GM21367 (cell line): ENCODE results near the gene SYT7.

Experiments
- ATAC-seq: cut with Tn5 transposase; IDR thresholded peaks from one replicate; pipeline ENCODE4 v1.9.1; 2021; ENCODE audit not compliant: unreplicated experiment

The SYT7 gene

DNA sequence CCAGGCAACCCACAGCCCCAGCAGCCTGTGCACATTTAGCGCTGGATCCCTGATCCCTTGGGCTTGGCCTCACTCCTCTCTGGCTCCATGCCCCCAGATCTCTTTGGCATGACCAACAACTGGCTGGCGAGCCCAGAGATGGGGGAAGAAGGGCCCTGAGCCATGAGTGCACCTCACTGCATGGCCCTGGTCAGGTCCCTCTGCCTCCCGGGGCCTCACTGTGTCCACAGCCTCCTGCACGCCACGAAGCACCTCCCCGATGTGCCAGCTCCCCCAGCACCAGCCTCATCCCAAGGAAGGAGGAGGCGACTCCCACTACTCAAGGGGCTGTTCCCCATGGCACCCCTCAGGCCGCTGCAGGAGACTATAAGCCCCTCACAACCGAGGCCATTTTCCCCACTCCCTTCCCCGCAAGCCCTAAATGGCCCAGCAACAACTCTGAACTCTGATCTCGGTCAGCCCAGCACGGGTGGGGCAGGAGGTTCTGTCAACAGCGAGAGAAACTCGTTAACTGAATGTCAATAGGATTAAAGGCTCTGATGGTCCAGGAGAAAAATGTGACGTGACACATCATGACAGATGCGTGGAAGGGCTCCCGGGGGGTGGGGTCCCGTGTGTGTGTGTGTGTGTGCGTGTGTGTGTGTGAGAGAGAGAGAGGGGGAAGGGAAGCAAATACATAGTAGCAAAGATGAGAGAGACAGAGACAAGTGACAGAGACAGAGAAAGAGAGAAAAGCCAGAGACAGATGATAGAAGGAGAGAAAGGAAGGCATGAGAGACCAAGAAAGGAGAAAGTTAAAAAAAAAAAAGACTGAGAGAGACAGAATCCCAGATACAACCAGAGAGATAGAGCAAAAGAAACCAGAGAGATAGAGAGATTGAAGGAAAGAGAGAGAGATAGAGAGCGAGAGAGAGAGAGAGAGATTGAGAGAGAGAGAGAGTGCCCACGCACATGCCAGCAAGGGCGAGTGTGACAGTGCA is 28.4 kb upstream of the SYT7 start:
- ATAC-seq, result no peak

DNA sequence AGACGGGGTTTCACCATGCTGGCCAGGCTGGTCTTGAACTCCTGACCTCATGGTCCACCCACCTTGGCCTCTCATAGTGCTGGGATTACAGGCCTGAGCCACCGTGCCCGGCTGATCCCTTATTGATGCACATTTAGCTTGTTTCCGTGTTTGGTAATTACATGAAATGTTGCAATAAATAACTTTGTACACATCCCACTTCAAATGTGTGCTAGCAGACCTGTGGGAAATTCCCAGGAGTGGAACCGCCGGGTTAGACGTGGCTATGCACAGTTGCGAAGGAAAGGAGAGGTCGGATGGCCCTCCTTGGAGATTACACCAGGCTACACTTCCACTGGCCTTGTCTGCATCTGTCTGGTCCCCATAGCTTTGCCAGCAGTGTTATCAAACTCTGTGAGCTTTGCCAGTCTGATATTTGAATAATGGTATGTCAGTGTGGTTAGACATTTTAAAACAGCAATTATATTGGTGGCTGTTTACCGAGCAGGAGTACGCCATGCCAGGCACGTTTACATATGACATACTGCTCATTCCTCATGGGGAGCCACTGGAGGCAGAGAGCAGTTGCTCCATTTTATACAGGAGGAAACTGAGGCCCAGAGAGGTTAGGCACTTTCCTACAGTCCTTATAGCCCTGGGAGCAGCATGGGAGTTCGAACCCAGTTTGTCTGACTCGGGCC is 27.2 kb upstream of the SYT7 start:
- no peak for ATAC-seq

DNA sequence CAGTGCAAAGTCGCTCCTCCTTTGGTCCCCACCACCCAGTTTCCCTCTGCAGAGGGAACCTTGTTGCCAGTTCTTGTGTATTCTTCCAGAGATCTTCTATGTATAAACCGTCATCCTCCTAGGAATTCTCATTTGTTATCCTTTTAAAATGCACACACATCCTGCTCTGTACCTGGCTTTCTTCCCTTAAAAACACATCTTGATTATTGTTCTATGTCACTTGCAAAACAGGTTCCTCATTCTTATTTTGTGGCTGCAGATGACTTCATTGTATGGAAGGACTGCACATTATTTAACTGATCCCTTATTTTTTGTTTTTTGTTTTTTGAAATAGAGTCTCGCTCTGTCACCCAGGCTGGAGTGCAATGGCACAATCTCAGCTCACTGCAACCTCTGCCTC is 26.6 kb upstream of the SYT7 start:
- ATAC-seq, result no peak

DNA sequence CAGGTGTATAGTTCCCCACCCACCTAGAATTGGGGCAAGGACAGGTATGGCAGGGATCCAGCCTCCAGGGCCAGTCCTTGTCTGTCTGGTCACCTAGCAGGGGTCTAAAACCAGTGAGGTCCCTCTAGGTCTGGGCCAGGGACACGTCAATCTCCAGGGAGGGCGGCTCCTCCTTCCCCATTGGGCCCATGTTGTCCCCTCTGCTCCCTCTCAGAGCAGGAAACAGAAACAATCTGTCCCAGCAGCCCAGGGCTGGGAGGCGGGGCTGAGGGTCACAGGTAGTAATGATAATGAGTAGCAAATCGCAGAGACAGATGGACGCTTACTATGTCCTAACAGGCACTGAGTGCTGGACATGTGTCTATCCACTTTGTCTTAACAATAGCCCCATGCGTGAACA is 22.8 kb upstream of the SYT7 start:
- no peak for ATAC-seq

DNA sequence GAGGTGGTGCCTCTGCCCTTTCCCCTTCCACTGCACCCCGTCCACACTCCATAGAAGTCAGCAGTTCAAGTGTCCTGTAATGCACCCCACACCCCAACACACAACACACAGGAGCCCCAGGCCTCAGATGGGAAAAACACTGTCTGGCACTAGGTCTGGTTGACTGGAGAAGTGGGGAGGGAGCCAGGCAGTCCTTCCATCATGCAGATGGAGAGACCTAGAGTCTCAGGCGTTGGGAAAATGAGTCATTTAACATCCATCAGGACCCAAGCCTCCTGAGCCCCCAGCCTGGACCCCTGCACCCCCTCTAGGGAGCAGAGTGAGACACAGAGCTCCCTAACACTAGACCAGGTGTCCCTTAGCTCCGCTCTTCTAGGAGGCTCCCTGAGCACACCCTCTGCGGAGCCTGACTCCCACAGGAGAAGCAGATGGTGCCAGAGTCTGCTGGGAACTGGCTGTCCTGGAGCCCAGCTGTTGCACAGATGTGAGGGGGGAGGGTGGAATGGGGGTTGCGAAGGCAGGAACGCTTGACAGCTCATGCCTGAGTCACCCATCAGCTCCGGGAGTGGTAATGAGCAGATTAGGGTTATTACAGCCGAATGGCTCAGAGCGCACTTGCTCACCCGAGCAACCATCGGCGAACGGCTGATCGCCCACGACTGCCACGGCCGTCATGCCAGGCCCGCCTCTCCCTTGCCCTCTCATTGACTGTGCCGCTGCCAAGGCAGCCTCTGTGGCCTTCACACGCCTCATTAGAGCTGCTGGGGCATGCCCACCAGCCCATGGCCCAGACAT is 22.1 kb upstream of the SYT7 start:
- no peak for ATAC-seq

DNA sequence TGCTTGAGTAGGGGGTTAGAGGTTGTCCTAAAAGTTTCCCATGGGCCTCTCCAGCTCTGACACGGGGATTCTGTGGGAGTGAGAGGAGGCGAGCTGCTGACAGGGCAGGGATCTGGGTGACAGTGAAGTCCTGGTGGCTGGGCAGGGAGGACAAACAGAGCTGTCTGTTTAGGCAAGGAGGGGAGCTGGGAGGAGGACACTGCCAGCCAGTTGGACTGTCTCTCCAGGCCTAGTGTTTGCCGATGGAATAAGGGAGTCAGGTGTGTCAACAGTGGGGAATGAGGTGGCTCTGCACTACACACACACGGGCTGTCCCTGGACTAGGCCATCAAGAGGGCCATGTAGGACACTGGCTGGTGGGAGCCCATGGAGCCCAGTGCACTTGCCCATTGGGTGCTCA is 20.6 kb upstream of the SYT7 start:
- no peak for ATAC-seq

DNA sequence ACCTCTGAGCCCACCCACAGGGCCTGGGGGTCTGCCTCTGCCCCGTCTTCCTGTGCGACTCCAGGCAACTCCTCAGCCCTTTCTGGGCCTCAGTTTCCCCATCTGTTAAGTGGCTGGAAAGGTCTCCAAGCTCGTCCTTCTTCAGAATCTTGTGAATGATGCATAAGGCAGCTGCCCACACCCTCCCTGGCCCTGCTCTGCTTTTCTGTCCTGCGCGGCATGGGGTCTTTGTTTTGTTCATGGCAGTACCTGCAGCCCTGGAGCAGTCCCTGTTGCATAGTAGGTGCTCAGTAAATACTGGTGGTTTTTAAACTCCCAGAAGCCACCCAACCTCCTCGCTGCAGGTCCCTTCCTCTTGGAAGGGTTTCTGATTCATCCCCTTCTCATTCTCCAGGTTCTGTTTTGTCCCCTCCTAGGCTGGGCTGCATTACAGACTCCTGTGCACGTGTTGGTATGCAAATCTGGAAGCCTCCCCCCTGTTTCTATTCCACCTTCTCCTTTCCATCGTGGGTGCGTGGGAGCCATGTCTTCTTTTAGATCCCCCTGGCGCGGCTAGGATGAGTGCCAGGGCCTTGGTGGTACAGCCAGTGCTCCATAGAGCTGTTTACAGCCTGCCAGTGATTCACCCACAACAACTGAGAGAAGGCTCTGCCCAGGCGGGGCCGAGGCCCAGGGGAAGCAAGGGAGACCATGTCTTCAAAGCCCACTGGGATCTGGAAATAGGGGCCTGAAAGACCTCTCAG is 19.3 kb upstream of the SYT7 start:
- ATAC-seq, result no peak

DNA sequence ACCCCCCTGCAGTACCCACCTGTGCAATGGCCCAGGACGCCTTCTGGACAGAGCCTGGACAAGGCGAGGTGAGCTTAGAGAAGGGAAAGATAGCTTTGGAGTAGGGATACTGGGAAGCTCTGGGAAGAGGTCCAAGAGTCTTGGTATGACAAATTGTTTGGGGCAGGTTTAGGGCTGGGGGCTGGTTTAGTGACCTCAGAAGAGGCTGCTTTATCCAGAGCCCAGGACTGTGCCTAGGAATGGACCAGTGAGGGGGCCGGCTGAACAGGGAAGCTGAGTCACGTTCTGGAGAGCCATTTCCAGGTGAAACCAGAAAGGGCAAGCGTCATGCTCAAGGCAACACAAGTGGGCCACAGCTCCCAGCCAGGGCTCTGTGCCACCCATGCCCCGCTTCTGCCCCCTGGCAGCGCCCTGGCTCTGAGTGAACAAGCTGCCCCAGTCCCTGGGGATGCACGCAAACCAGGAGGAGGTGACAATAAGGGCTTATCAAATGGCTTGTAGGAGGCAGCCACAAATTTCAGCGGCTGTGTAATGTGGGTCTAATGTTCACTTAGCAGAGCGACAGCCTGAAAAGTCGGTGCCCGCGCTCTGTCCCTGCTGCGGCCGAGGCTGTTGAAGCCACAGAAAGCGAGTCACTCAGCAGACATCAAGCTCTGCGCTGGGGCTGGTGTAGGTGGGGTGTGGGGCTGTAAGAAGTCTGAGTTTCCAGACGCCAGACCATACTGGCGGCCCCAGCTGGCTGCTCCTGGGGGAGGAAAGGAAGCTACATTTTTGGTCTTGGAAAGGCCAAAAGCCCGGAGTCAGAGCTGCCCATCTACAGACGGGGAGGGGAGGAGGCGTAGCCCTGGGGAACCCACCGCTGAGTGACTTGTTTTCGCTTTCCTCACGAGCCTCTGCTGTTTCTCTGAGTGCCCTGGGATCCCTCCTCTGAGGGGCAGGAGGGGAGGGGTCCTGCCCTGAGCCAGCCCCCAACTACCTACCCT is 18.3 kb upstream of the SYT7 start:
- no peak for ATAC-seq

DNA sequence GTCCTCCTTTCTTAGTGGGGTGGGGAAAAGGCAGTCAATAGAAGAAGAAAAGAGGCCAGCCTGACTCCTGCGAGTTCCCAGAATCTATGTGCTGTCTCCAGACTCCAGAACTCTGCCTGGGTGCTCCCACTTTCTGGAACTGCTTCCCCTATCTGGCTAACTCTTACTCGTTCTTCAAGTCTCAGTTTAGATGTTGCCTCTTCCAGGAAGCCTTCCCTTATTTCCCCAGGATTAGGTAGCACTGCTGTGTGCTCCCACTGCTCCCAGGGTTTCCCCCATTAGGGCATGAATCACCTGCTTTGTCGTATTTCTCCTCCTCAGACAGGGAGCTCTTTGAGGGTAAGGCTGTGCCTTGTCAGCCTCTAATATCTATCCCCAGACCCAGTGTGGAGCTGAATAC is 17.5 kb upstream of the SYT7 start:
- no peak for ATAC-seq

DNA sequence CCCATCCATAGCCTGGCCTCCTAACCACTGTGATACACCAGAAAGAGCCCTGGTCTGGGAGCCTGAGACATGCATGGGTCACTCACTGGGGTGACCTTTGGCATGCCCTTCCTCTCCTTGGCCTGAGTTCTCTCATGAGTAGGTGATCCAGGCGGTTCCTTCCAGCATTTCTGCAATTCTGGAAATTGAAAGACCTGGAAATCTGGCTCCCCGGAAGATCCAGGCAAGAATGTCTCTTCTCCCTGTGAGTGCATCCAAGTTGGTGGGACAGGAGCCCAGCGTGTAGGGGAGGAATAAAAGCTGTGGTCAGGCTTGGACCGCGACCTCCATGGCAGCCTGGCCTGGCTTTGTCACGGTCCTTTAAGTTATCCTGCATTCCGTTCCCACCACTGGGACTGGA is 16.1 kb upstream of the SYT7 start:
- no peak for ATAC-seq

DNA sequence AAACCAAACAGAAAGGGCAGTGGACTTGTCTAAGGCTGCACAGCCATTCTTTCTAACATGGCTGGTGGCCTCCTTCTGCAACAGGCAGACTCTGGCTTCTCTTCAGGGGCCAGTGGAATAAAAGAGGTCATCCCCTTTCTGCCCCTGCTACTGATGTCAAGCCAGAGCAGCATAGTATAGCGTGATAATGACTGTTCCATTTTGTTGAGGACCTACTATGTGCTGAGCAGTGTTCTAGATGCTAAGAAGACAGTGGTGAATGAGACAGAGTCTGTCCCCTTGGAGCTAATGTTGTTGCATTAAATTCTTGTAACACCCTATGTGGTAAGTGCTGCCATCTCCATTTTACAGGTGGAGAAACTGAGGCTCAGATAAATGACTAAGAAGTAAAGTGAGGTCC is 15.7 kb upstream of the SYT7 start:
- ATAC-seq, result no peak

DNA sequence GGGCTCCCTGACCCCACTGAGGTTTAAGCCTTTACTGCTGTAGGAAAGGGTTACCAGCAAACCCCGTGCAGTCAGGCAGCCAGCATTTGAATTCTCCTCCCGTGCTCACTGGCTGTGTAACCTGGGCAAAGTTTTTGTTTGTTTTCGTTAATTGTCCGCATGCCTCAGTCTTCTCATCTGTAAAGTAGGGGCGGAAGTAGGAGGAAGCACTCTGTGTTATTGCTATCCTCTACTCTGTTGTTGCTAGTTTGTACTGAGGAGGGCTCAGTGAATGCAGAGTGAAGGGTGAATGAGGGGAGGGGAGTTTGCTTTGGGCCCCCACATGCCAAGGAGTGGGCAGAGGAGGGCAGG is 14.0 kb upstream of the SYT7 start:
- no peak for ATAC-seq

DNA sequence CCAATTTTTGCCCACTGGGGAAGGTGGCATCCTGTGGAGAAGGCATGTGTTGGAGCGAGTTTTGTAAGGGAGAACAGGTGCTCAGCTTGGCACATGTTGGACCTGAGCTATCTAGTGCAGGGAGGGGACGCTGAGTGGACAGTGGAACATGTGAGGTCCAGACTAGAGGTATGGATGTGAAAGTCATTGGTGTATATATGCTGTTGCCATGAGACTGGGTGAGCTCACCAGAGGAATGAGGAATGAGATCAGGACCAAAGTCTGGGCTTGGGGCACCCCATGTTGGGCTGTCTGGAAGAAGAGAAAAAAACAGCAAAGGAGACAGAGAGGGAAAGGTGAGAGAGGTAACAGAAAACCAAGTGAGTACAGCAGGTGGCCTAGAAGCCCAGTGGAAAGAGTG is 12.3 kb upstream of the SYT7 start:
- no peak for ATAC-seq

DNA sequence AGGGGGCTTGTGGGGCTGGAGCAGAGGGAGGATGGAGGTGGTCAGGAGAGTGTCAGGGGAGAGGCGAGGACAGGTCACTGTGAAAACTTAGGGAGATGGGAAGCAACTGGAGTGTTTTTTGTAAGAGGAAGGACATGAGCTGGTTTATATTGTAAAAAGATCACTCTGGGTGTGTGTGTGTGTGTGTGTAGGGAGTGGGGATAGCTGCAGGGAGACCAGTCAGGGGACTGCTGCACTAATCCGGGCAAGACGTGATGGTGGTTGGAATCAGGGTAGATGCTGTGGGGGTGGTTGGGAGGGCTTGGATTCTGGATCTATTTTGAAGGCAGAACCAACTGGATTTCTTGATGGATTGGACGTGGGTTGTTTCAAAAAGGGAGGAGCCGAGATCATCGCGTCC is 11.3 kb upstream of the SYT7 start:
- no peak for ATAC-seq

DNA sequence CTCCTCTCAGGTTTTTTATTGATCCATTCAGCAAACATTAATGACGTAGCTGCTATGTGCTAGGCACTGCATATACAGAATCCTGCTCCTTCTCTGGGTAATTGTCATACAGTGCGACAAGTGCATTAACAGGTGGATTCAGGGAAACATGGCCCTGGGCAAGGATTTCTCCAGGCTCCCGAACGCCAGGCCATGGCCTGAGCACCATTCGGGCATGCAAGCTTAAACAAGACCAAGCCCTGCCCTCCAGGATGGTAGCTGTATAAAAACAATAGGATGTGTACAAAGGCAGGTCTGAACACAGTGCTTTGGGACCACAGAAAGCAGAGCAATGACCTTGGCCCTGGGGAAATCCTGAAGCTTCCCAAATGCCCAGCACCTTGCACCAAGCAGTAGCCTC is 9.1 kb upstream of the SYT7 start:
- no peak for ATAC-seq

DNA sequence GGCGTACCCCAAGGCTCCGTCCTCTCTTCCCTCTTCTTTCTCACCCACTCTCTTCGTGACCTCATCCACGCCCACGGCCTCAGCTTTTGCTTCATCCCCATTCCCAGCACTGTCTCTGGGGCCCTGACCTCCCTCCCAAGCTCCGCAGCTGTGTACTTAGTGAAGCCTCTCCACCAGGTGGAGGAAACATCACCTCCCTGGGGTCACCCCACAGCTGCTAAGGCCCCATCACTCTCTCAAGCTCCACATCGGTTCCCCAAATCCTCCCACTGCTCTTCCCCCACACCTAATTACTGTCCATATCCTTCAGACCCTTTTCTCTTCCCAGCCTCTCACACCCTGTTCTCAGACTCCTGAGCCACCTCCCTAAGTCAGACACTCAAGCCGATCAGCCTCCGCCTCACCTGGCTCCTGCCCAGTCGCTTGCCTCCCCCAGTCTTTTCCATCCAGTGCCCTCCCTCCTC is 7.9 kb upstream of the SYT7 start:
- ATAC-seq, result no peak

DNA sequence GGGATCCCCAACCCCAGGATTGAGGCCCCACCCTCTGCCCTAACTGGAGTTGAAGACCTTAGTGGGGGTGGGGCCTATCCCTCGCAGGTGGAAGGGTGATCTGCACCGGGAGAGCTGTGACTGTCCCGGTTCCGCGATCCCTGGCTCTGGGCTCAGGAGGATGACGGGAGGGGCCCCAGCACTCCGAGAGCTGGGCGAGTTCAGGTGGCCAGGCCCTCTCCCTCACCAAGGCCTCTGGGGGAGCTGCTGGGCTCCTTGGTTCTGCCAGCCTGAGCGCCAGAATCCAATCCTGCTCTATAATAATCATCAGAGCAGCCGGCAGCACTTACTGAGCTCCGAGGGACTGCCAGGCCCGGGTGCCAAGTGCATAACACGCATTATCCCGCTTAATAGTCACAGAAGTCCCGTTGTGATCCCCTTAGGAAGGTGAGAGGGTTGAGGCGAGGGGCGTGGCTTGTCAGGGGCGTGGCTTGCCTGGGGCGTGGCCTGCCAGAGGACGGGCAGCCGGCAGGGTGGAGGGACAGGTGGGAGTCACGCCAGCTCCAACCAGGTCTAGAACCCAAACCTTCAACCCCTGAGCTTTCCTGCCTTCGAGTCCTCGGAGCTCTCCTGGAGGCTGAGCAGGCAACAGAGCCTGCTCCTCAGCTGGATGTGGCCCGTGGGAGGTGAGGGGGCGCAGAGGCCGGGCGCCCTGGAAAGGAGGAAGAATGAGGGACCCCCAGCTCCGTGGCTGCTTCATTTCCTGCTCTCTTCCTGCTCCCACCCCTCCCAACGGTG is 7.3 kb upstream of the SYT7 start:
- ATAC-seq, result no peak

DNA sequence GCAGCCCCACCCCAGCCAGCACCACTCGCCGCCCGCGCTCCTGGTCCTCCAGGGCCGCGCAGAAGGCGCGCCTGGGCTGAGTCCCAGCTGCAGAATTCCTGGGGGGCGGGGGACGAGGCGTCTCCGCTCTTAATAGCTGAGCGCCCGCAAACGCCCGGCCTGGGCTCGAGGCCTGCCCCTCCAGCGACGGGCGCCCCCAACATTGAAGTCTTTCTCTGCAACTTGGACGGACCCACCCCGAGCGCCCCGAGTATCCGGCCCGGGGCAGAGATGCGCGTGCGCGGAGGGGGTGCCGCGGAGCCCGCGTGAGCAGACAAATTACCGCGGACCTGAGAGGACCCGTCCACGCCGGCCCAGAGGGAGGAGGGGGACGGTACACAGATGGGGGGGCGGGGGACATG is 6.7 kb upstream of the SYT7 start:
- ATAC-seq, result no peak
